Measurements from ENCODE around the gene MEOX1. TPM values are rescaled to one million over a fixed set of nuclear protein-coding genes. Genes with fewer than 3 reads are reported as not detected.

MEOX1 gene
- total RNA-seq, 1 experiment from 2014 or later = not detected

GRCh38 chr17:43691317-43691693, 29.6 kb upstream of the MEOX1 start:
- Histone ChIP-seq H3K27me3 (ENCODE audit: insufficient read depth, low read length) (no peaks in the 10 kb centered on the region), H3K14ac (ENCODE audit: insufficient read depth, low read length) (no peak overlapping the region), H3K9ac (ENCODE audit: extremely low read depth, insufficient read length, low read length) (no peak overlapping the region), H3K4ac (ENCODE audit: low read depth, low read length) (no peak overlapping the region), H4K91ac (ENCODE audit: insufficient read length, low read depth, low read length) (no peak overlapping the region), H2BK5ac (ENCODE audit: insufficient read length, low read length) (no peak overlapping the region), H3K56ac (ENCODE audit: insufficient read length, low read depth, low read length) (no peak overlapping the region), H3K79me2 (ENCODE audit: insufficient read depth, low read length) (no peaks in the 10 kb centered on the region), H4K8ac (replicated peaks; ENCODE audit: insufficient read length, low read depth, low read length) (no peak overlapping the region), H3K27ac (ENCODE audit: insufficient read length, low read depth, low read length) (no peak overlapping the region), H3K18ac (ENCODE audit: insufficient read length, low read depth, low read length) (no peak overlapping the region), H4K20me1 (ENCODE audit: control insufficient read depth, insufficient read depth, insufficient read length) (no peaks in the 10 kb centered on the region), H3K79me1 (ENCODE audit: insufficient read depth, low read depth, low read length, poor library complexity, severe bottlenecking) (no peaks in the 10 kb centered on the region), H3K4me2 (ENCODE audit: insufficient read depth, insufficient read length, low read length) (no peak overlapping the region), H3K4me1 (ENCODE audit: insufficient read depth, low read length) (no peaks in the 10 kb centered on the region), H2AFZ (ENCODE audit: low read length) (no peak overlapping the region), H4K5ac (ENCODE audit: insufficient read length, low read depth, low read length) (no peak overlapping the region), H2BK15ac (ENCODE audit: low read depth, low read length) (no peak overlapping the region), H2BK120ac (ENCODE audit: low read depth, low read length, poor library complexity, severe bottlenecking) (no peak overlapping the region), H2AK5ac (ENCODE audit: insufficient read length, low read length) (no peak overlapping the region), H3T11ph (ENCODE audit: low read length) (no peak overlapping the region), H3K23me2 (ENCODE audit: insufficient read length, low read depth, low read length, poor library complexity, severe bottlenecking) (no peaks in the 10 kb centered on the region), H2BK12ac (ENCODE audit: insufficient read length, low read depth, low read length) (no peak overlapping the region), H3K23ac (ENCODE audit: insufficient read length, low read depth, low read length) (no peak overlapping the region), H2BK20ac (ENCODE audit: low read depth, low read length, poor library complexity, severe bottlenecking) (no peak overlapping the region), H3K9me3 (ENCODE audit: control insufficient read depth, low read depth, low read length) (no peaks in the 10 kb centered on the region)
- no CpG with 5 or more reads among the region's 6 CpGs for WGBS (ENCODE audit: extremely low coverage, insufficient read length, low lambda C conversion rate)
- Mint-ChIP-seq H3K27ac (peak overlapping the region in 1 of 3 experiments; percentile 62; a peak in 2 of 7 replicates), H3K4me1 (peaks cover 14 to 16% of the 10 kb centered on the region in 2 experiments), H3K36me3 (ENCODE audit: insufficient read depth in 1 of 3, low read depth in 3 of 3) (no peaks in the 10 kb centered on the region), H3K4me3 (peak overlapping the region in 1 of 2 experiments; percentile 25; a peak in 1 of 5 replicates), H3K27me3 (ENCODE audit: low read depth) (no peaks in the 10 kb centered on the region), H3K9me3 (no peaks in the 10 kb centered on the region)
- DNase-seq = peak; percentile 36
- no peak for TF ChIP-seq CTCF (conservative IDR thresholded peaks at IDR 0.05)
